Superior temporal gyrus (tissue), 1 donor: ENCODE results near the gene MRTFA.
A peak's percentile ranks its signal among the peaks of the same experiment; 100 is the strongest.
"Not testable (repeated sequence)": the region's sequence is repeated elsewhere in the genome, so short reads cannot be mapped to it uniquely, and the experiment has no call there.

ENCODE experiments used
- DNase-seq: peaks from one replicate; pipeline ENCODE4 v3.0.0-alpha.2; 2016; ENCODE audit errors: extremely low spot score

Gene MRTFA

GRCh38 chr22:40659166-40659565, 22.6 kb upstream of the MRTFA start:
- no peak for DNase-seq

- not testable (repeated sequence) for DNase-seq
Measured at GRCh38 chr22:40656651-40657050, 20.1 kb upstream of the MRTFA start.

- not testable (repeated sequence) for DNase-seq
Measured at GRCh38 chr22:40655941-40656340, 19.4 kb upstream of the MRTFA start.

- peak; percentile 84 for DNase-seq
Measured at GRCh38 chr22:40654522-40655167, 18.1 kb upstream of the MRTFA start.

GRCh38 chr22:40653361-40653760, 16.8 kb upstream of the MRTFA start:
- no peak for DNase-seq

GRCh38 chr22:40651563-40652501, 15.3 kb upstream of the MRTFA start:
- peak; percentile 99 for DNase-seq

GRCh38 chr22:40651057-40651456, 14.5 kb upstream of the MRTFA start:
- DNase-seq: no peak

- DNase-seq: no peak
Measured at GRCh38 chr22:40648386-40648785, 11.9 kb upstream of the MRTFA start.

GRCh38 chr22:40645579-40646197, 9.2 kb upstream of the MRTFA start:
- no peak for DNase-seq

GRCh38 chr22:40642316-40642715, 5.8 kb upstream of the MRTFA start:
- no peak for DNase-seq

- DNase-seq: no peak
Measured at GRCh38 chr22:40641269-40641668, 4.8 kb upstream of the MRTFA start.

- DNase-seq: no peak
Measured at GRCh38 chr22:40638261-40638660, 1.7 kb upstream of the MRTFA start.

GRCh38 chr22:40637183-40638150, 948 bp upstream of the MRTFA start:
- no peak for DNase-seq

GRCh38 chr22:40635940-40636379, 559 bp downstream of the MRTFA start:
- no peak for DNase-seq

GRCh38 chr22:40635043-40635939, 1.2 kb downstream of the MRTFA start:
- DNase-seq: no peak

- DNase-seq: no peak
Measured at GRCh38 chr22:40634119-40634903, 2.2 kb downstream of the MRTFA start.

- no peak for DNase-seq
Measured at GRCh38 chr22:40633036-40633435, 3.5 kb downstream of the MRTFA start.

- DNase-seq: no peak
Measured at GRCh38 chr22:40631925-40632324, 4.6 kb downstream of the MRTFA start.

GRCh38 chr22:40628354-40629042, 8.0 kb downstream of the MRTFA start:
- DNase-seq: no peak
